HG03558 (cell line): ENCODE measurements around the gene ZNF784.

Source experiments
- ATAC-seq: cut with Tn5 transposase; IDR thresholded peaks from one replicate; pipeline ENCODE4 v1.9.1; 2021; ENCODE audit warnings: moderate number of reproducible peaks; ENCODE audit not compliant: unreplicated experiment; ENCODE audit errors: extremely low read depth

Gene ZNF784

DNA sequence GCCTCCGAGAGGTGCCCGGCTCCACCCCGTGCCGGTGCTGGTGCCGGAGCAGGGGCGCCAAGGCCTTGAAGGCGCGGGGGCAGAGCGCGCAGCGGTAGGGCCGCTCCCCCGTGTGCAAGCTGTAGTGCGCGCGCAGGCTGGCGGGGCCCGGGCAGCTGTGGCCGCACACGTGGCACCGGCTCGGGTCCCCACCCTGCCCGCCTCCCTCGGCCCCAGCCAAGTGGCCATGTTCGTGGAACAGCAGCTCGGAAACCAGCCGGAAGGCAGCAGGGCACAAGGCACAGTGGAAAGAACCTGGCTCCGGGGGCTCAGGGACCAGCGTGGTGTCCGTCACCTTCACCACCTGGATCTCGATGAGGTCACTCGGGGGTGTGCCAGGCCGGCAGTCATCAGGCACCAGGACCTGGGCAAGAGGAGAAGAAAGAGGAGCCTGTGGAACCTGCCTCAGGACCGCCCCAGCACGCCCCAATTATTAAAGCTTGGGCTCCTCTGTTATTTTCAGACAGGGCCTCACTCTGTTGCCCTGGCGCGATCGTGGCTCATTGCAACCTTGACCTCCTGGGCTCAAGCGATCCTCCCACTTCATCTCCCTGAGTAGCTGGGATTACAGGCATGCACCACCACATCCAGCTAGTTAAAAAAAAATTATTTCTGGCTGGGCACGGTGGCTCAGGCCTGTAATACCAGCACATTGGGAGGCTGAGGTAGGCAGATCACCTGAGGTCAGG is 2.0 kb downstream of the ZNF784 start:
- ATAC-seq = no peak

DNA sequence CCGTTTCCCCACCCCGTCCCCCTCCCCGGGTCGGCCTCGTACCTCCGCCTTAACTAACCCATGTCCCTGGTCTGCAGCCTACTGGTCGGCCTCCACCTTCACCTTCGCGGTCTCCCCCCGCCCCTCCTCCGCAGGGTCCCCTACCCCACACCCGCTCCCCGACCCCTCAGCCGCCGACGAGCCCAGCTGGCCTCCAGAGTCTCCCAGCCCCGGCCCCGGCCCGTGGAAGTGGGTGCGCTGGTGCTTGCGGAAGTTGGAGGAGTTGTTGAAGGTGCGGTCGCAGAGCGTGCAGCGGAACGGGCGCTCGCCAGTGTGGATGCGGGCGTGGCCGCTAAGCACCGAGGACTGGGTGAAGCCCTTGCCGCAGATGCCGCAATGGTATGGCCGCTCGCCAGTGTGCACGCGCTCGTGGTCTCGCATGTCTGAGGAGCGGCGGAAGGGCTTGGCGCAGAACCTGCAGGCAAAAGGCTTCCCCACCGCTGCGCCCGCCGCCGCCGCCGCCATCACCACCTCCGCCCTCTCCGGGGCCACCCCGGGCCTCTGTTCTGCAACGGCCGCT is 2.6 kb downstream of the ZNF784 start:
- ATAC-seq = no peak

DNA sequence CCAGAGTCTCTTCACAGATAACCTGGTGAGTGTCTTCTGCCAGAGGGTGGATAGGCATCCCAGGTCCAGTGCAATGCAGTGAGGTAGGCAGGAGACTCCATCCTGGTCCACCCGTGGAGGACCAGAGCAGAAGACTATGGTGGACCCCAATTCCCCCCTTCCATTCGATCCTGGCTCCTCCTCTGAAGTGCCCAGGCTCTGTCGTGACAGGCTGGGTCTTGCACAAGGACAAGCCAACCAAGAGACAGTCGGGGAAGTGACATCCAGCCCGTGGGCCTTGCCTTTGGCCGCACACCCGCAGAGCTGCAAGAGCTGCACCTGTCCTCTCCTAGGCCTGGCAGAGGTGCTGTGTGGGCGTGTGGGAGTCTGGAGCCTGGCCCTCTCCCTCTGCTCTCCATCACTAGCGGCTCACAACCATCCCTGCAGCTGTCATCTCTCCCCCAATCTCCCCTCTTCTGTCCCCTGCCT is 3.1 kb downstream of the ZNF784 start:
- no peak for ATAC-seq

DNA sequence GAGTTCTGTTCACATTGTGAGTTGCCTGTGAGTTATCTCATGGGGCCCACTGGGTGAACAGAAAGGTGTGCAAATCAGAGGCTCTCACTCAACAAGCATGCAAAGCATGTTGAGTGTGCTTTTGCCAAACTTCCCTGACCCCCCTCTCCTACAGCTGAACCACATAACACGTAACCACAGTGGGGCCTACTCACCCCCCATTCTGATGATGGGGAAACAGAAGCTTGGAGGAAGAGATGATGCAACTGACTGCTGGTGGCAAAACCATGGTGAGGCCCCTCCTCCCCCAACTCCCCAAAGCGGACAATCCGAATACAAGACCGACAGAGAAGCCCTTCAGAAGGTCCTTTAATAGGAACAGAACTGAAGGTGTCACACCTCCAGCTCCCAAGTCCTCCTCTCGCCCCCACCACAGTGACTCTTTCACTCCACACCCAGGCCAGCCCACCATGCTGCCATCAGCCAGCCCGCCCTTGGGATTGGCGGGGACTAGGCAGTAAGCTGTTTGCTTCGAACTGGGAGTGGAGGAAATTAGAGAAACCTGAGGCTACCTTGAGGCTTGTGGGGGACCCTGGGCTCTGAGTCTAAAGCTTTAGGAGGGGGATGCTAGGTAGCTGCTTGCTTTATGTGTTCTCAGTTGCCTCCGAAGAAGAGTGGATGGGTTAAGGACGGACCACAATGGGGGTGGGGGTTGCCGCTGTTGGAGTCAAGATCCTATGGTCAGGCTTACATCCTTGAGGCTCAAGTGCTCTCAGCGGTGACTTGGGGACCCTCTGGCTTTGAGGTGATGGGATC is 3.8 kb downstream of the ZNF784 start:
- no peak for ATAC-seq

DNA sequence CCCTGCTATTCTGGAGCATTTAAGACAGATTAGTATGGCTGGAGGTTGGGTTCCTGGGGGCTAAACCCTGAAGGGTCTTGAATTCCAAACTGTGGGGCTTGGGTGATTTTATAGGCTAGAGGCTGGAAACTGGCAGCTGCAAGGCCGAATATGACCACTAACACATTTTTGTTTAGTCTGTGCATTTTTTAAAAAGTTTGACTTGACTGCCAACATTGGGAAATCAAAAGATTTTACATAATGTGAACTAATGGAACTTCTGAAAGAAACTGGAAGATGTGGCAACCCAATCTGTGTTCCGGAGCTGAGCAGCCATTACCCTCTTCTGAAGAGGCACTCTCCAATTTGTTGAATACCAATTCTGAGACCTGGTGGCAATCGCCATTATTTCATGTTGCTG is 5.1 kb downstream of the ZNF784 start:
- ATAC-seq = no peak

DNA sequence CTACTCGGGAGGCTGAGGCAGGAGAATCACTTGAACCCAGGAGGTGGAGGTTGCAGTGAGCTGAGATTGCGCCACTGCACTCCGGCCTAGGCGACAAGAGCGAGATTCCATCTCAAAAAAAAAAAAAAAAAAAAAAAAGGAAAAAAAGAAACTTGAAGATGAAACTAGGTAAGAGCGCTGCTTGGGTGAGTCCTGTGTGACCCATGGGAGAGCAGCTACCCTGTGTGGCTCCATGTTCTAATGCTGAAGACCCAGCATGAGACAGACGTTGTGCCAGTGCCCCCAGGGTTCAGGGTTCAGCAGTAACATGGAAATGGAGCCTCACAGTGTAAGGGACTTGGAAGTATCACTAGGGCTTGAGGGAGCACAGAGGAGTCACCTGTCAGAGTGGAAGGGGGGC is 5.9 kb downstream of the ZNF784 start:
- ATAC-seq = no peak

DNA sequence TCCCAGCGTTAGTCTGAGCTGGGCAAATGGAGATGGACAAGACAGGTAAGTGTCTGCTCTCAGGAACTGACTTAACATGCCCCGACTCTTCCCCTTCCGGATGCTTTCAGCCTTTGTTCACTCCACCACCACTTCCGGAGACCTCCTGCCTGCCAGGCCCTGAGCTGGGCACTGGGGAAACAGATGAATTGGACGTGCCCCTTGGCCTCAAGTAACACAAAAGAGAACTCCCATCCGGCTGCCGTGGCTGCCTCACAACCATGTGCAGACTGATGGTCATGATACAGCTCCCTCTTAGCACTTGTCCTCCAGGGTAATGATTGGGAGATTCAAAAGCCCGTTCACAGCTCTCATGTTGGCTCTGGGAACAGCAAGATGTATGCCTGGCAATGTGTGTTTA is 6.9 kb downstream of the ZNF784 start:
- ATAC-seq = no peak

DNA sequence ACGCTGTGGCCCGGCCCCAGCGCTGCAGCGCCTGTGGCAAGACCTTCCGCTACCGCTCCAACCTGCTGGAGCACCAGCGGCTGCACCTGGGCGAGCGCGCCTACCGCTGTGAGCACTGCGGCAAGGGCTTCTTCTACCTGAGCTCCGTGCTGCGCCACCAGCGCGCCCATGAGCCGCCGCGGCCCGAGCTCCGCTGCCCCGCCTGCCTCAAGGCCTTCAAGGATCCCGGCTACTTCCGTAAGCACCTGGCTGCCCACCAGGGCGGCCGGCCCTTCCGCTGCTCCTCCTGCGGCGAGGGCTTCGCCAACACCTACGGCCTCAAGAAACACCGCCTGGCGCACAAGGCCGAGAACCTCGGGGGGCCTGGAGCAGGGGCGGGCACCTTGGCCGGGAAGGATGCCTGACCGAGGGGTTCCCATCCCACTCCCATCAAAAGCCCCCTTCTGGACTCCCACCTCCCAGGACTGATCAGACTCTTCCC is 7.9 kb downstream of the ZNF784 start:
- ATAC-seq = no peak

DNA sequence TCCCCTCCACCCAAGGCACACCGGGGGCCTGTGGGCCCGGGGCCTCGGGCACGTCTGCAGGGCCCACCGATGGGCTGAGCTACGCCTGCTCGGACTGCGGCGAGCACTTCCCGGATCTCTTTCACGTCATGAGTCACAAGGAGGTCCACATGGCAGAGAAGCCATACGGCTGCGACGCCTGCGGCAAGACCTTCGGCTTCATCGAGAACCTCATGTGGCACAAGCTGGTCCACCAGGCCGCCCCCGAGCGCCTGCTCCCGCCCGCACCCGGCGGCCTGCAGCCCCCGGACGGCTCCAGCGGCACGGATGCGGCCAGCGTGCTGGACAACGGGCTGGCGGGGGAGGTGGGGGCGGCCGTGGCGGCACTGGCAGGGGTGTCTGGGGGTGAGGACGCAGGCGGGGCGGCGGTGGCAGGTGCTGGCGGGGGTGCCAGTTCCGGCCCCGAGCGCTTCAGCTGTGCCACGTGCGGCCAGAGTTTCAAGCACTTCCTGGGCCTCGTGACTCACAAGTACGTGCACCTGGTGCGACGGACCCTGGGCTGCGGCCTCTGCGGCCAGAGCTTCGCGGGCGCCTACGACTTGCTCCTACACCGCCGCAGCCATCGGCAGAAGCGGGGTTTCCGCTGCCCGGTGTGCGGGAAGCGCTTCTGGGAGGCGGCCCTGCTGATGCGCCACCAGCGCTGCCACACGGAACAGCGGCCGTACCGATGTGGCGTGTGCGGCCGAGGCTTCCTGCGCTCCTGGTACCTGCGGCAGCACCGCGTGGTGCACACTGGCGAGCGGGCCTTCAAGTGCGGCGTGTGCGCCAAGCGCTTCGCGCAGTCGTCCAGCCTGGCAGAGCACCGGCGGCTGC is 8.6 kb downstream of the ZNF784 start:
- ATAC-seq = no peak

DNA sequence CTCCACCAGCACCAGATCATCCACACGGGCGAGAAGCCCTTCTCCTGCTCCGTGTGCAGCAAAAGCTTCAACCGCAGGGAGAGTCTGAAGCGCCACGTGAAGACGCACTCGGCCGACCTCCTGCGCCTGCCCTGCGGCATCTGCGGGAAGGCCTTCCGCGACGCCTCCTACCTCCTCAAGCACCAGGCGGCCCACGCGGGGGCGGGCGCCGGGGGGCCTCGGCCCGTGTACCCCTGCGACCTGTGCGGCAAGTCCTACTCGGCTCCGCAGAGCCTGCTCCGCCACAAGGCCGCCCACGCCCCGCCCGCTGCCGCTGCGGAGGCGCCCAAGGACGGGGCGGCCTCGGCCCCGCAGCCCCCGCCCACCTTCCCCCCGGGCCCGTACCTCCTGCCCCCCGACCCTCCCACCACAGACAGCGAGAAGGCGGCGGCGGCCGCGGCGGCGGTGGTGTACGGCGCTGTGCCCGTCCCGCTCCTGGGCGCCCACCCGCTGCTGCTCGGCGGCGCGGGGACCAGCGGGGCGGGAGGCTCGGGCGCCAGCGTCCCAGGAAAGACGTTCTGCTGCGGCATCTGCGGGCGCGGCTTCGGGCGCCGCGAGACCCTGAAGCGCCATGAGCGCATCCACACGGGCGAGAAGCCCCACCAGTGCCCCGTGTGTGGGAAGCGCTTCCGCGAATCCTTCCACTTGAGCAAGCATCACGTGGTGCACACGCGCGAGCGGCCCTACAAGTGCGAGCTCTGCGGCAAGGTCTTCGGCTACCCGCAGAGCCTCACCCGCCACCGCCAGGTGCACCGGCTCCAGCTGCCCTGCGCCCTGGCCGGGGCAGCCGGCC is 9.4 kb downstream of the ZNF784 start:
- no peak for ATAC-seq

DNA sequence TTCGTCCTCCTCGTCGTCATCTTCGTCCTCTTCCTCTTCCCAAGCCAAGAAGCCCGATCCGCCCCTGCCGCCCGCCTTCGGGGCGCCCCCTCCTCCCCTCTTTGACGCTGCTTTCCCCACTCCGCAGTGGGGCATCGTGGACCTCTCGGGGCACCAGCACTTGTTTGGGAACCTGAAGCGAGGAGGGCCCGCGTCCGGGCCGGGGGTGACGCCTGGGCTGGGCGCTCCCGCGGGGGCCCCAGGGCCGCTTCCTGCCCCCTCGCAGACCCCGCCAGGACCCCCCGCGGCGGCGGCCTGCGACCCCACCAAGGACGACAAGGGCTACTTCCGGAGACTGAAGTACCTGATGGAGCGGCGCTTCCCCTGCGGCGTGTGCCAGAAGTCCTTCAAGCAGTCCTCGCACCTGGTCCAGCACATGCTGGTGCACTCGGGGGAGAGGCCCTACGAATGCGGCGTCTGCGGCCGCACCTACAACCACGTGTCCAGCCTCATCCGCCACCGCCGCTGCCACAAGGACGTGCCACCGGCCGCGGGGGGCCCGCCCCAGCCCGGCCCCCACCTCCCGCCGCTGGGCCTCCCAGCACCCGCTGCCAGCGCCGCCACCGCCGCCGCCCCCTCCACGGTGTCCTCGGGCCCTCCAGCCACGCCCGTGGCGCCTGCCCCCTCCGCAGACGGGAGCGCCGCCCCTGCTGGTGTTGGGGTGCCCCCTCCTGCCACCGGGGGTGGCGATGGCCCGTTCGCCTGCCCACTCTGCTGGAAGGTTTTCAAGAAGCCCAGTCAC is 10.2 kb downstream of the ZNF784 start:
- no peak for ATAC-seq

DNA sequence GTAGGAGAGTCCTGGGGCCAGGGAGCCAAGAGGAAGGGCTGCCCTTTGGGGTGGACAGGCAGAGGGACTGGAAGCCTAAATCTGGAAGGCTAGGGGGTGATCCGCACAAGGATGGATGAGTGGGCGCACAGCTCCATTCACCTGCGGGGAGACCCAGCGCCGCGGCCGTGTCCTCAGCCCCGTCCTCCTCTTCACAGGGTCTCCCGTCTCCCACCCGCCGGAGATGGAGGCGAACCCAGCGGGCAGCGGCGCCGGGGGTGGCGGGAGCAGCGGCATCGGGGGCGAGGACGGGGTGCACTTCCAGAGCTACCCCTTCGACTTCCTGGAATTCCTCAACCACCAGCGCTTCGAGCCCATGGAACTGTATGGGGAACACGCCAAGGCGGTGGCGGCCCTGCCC is 11.0 kb downstream of the ZNF784 start:
- ATAC-seq = no peak

DNA sequence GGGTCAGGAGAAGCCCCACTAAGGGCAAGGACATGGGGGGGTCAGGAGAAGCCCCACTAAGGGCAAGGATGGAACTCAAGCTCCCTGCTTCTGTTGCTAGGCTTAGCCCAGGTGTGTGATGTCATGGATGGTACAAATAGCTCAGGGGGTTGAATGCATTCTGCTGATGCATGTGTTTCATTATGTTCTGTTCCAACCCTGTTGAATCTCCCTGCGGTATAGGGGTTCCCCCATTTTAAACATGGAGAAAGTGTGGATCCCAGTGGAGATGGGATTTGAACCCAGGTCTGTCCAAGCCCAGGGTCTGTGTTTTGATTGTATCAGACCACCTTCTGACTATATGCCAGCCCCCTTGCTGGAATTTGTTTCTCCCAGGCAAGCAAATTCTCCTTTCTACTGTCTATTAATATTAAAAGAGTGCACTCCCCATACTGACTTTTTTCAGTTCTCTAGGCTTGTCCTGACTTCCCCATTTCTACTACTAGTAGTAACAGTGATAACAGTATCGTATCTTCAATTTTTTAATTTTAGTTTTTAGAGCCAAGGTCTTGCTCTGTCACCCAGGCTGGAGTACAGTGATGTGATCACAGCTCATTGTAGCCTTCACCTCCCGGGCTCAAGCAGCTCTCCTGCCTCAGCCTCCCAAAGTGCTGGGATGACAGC is 12.3 kb downstream of the ZNF784 start:
- ATAC-seq = no peak

DNA sequence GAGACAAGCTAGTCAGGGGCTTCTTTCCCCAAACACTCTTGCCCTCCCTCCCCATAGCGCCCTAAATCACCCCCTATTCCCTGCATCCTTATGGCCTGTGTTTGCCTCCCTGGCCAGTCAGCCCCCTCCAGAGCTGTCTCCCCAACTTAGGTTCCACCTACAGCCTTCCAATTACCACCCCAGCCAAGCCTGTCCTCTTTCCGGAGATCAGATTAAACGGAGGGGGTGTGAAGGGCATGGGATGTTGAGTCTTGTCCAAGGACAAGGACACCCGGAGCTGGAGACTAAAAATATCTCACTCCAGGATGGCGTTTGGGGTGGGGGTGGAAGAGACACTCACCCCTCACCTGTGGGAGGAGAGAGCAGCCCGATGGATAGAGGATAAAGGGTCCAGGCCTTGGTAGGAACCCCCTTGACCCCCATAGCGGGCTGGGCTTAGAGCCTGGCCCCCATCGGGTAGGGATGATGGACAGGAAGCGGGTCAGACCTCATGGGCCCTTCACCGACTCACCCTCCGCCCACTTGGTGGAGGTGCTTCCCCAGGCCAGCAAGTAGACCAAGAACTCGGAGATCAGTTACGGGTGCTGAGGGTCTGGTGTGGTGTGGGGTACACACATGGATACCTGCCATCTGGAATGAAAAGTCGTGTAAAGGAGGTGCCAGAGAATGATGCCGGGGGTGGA is 12.9 kb downstream of the ZNF784 start:
- ATAC-seq = no peak

DNA sequence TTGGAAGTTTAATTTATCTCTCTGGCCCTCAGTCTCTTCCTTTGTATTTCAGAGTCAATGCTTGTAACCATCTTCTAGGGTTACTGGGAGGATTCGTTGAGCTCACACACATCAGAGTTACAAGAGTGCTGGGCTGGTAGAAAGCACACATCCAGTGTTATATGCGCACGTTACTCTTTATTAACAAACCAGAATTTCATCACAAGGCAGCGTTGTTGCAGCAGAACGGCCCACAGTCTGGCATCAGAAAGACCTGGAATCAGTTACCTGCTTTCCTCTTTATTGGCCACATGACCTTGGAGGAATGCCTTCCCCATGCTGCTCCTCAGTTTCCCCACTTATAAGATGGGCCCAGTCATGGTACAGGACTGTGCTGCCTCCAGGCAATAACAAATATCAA is 15.0 kb downstream of the ZNF784 start:
- ATAC-seq = no peak

DNA sequence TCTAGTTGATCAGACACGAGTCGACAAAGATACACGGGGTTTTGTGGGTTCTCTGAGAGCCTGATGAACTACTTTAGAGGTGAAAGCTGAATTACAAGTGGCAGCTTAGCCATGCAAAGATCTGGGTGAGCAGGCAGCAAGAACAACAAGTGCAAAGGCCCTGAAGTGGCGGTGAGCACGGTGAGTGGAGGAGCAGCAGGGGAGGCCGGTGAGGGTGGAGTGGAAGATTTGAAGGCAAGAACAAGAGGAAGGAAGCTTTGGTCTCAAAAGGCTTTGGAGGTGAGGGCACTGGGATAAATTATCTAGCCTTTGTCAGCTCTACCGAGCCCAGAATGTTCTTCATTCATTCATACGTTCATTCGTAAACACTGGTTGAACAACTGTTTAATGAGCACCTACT is 17.5 kb downstream of the ZNF784 start:
- no peak for ATAC-seq

DNA sequence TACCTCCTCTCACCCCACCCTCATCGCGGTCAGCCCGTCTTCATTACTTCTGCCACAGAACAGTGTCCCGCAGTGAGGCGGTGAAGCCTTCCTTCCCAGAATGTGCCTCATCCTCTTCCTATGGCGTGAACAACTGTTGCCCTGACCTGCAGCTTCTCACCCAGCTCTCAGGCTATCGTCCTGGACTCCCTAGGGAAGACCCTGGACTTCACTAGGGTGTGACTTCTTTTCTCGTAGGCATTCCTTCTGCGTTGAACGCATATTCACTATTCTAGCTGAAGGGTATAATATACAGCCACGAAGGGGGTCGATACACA is 17.9 kb downstream of the ZNF784 start:
- ATAC-seq = no peak
